GM12892 (cell line): Measurements from ENCODE around the gene TMEM253.

ENCODE experiments used
- POLR2A ChIP-seq: IDR thresholded peaks from 2 replicates; pipeline ENCODE4 v1.6.1; 2011; ENCODE audit warnings: low read depth, low read length, control low read depth
- POLR2AphosphoS5 ChIP-seq: IDR thresholded peaks from 2 replicates; pipeline ENCODE4 v1.6.1; 2011; ENCODE audit warnings: low read depth, low read length, control low read depth

DNA sequence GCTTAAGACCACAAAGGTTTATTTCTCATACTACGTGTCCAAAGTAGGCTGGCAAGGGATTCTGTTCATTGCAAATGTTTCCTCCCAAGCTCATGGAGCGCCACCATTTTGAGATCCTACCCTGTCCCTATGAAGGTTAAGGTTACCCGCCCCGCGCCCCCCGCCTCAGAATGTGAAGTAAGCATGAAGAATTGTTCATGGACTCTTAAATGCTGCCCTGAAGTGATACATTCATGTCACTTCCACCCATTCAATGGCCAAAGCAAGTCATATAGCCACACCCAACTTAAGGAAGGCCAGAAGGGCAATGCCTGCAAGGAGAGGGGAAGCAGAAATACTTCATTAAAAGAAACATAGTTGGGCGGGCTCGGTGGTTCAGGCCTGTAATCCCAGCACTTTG, 4.2 kb downstream of the TMEM253 start:
- TF ChIP-seq POLR2A, result no peak
- no peak for TF ChIP-seq POLR2AphosphoS5
